A549 treated with CORT108297 at 1 μM for 4 hours (cell line): Measurements from ENCODE around the gene OR4X2. TPM values are rescaled to one million over a fixed set of nuclear protein-coding genes. Genes with fewer than 3 reads are reported as not detected.

Experiments used
- total RNA-seq: library from RNA; stranded (reverse); fragments of 200-300 nt; extraction: Qiagen RNA extraction; gene quantifications from 5 replicates; pipeline ENCODE4 v1.2.3, GENCODE V29; 2022

OR4X2 gene, protein sequence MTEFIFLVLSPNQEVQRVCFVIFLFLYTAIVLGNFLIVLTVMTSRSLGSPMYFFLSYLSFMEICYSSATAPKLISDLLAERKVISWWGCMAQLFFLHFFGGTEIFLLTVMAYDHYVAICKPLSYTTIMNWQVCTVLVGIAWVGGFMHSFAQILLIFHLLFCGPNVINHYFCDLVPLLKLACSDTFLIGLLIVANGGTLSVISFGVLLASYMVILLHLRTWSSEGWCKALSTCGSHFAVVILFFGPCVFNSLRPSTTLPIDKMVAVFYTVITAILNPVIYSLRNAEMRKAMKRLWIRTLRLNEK
- total RNA-seq, result not detected in 5 replicates

DNA sequence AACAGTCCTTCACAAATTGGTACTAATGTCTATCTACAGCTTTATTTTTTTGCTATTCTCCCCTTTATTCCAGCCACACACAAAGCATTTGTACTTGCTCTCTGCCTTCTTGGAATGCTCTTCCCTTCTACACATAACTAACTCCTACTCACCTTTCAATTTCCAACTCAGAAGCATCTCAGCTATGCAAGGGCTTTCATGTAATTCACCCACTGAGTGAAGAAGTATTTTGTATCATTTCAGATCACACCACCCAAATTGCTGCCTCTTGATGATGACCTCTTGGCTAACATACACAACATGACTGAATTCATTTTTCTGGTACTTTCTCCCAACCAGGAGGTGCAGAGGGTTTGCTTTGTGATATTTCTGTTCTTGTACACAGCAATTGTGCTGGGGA is at the start of gene OR4X2:
OR4X2 (plus strand) TSS at position 301 of the 400 bp plus-strand sequence; CDS start at position 301, 0 bp downstream.

DNA sequence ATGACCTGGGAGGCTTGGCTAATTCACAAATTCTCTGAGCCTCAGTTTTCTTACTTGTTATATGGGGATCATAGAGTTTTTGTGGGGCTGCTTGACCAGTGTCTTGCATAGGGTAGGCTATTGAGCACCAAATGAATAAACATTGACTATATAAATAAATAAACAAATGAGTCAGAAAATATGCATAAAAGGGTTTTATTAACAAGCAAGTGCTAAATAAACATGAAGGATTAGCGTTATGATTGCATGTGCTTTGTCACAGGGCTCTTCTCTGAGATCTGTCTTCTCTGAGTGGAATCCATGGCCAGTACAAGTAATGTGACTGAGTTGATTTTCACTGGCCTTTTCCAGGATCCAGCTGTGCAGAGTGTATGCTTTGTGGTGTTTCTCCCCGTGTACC is 28.4 kb upstream of the OR4X2 start, which contains the start of gene OR4B1:
OR4B1 (plus strand) TSS at position 301 of the 400 bp plus-strand sequence; CDS start at position 301, 0 bp downstream.

DNA sequence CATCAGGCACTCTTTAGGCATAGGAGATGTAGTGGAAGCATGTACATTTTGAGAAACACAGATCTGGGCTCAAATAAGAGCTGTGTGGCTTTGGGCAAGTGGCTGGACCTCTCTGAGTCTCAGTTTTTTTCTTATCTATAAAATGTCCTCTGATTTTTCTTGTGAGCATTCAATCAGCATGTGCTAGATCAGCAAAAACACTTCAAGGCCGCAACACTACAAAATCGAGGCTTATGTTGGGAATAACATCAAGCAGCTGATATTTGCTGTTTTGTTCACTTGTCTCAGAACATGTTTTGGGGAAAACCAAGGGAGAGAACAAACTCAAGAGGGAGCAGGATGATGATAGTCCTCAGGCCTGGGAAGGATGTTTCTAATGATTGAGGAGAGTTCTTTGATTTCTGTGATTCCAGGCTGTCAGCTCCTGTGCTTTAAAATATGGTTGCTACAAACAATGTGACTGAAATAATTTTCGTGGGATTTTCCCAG is 18.6 kb downstream of the OR4X2 start, which contains the start of gene OR4X1:
OR4X1 (plus strand) TSS at position 439 of the 489 bp plus-strand sequence; CDS start at position 439, 0 bp downstream.

Other genes with a start within 250 kb of the OR4X2 start
- gene OR4B1, start 28.3 kb upstream of the OR4X2 start, total RNA-seq, result not detected in 5 replicates
- gene OR4X1, start 18.8 kb downstream of the OR4X2 start, total RNA-seq, result not detected in 5 replicates
- gene OR4S1, start 61.1 kb downstream of the OR4X2 start, total RNA-seq, result not detected in 5 replicates
- not detected in 5 replicates for gene OR4C3, start 79.8 kb downstream of the OR4X2 start, total RNA-seq
- gene OR4C5, start 121.4 kb downstream of the OR4X2 start, total RNA-seq, result not detected in 5 replicates
- not detected in 5 replicates for gene OR4A47, start 243.7 kb downstream of the OR4X2 start, total RNA-seq